ENCODE measurements around the gene PSMC4.
"Not testable (repeated sequence)": the region's sequence is repeated elsewhere in the genome, so short reads cannot be mapped to it uniquely, and the experiment has no call there.

PSMC4 gene

GRCh38 chr19:39949026-39949747, 21.8 kb upstream of the PSMC4 start:
- no peak for DNase-seq

DNA sequence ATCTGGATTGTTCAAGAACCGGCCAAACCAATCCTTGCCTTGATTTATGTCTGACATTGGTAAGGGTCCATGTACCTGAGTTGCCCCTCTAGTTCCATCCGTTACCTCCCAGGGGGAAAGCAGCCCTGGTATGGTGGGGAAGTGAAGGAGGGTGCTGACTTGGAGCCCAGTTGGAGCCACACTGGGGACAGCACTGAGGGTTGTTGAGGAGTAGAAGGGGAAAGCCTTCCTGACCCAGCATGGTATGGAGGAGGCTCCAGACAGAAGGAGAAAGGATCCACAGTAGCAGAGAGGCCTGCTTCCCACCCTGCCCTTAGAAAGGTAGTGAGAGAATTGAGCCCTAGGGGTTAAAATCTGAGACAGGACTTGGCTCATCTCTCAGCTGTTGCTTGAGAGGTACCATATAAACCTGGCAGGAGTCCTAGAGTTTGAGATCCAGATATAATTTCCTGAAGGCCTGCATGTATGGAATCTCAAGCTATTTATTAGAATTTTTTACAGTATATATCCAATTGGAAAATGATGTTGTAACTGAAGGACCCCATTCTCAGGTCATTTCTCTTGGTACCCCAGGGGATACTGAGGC, 19.8 kb upstream of the PSMC4 start:
- DNase-seq: no peak

GRCh38 chr19:39951686-39952085, 19.3 kb upstream of the PSMC4 start:
- no peak for DNase-seq

- DNase-seq: no peak
Observed at GRCh38 chr19:39953915-39954314, 17.1 kb upstream of the PSMC4 start.

- not testable (repeated sequence) for DNase-seq
Observed at GRCh38 chr19:39957886-39958285, 13.1 kb upstream of the PSMC4 start.

DNA sequence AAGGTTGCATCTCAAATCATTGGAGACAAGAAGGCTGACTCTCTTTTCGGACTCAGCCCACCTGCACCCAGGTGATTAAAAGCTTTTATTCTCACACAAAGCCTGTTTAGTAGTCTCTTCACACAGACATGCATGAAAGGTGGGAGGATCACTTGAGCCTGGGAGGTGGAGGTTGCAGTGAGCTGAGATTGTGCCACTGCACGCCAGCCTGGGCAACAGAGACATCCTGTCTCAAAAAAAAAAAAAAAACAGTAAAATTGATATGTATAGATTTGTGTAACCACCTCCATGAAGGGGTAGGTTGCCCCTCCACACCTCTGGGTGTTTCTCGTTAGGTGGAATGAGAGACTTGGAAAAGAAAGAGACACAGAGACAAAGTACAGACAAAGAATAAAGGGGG, 12.0 kb upstream of the PSMC4 start:
- DNase-seq: not testable (repeated sequence)

GRCh38 chr19:39959407-39959806, 11.6 kb upstream of the PSMC4 start:
- DNase-seq: not testable (repeated sequence)

DNA sequence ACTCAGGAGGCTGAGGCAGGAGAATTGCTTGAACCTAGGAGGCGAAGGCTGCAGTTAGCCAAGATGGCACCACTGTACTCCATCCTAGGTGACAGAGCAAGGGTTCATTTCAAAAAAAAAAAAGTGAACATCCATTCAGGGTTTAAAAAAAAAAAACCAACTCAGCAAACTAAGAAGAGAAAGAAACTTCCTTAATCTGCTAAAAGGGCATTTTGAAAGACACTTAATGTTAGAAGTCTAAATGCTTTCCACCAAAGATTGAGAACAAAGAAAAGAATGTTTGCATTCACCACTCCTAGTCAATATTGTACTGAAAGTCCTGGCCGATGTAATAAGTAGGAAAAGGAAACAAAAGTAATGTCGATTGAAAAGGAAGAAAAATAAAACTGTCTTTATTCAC, 7.1 kb upstream of the PSMC4 start:
- DNase-seq: no peak

GRCh38 chr19:39966617-39967016, 4.3 kb upstream of the PSMC4 start:
- DNase-seq: no peak

GRCh38 chr19:39967561-39967960, 3.4 kb upstream of the PSMC4 start:
- DNase-seq: no peak

DNA sequence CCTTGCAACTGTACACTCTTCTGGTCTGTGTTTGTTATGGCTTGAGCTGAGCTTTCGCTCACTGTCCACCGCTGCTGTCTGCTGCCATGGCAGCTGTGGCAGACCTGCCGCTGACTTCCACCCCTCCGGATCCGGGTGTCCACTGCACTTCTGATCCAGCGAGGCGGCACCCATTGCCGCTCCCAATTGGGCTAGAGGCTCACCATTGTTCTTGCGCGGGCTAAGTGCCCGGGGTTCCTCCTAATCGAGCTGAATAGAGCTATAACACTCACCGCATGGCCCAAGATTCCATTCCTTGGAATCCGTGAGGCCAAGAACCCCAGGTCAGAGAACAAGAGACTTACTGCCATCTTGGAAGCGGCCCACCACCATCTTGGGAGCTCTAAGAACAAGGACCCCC, 2.2 kb upstream of the PSMC4 start:
- DNase-seq: no peak

- DNase-seq: no peak
Observed at GRCh38 chr19:39969266-39969665, 1.7 kb upstream of the PSMC4 start.

GRCh38 chr19:39969681-39970424, 1.1 kb upstream of the PSMC4 start:
- no peak for DNase-seq

GRCh38 chr19:39970425-39970674, 615 bp upstream of the PSMC4 start:
- no peak for DNase-seq

GRCh38 chr19:39971380-39972035, 543 bp downstream of the PSMC4 start:
- no peak for DNase-seq

DNA sequence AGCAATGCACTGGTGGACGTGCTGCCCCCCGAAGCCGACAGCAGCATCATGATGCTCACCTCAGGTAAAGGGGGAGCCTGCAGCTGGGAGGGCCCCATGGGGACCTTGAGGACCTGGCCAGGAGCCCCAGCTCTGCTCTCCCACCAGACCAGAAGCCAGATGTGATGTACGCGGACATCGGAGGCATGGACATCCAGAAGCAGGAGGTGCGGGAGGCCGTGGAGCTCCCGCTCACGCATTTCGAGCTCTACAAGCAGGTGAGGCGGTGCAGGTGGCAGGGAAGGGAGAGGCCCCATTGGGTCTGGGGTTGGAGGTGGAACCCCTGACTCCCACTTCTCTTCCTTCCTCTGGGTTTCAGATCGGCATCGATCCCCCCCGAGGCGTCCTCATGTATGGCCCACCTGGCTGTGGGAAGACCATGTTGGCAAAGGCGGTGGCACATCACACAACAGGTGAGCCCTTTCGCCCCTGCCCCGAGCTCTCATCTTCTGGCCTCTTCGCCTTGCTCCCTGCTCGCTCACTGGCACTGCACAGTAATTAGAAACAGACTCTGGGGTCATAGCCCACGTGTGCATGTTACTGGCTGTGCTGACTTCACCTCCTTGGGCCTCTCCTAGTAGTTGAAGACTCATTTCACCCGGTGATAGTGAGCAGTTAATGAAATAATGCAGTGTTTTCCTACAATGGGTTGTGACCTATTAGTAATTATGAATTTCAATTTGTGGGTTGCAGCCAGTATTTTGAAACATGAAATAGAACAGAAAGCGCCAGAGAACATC, 3.6 kb downstream of the PSMC4 start:
- no peak for DNase-seq

DNA sequence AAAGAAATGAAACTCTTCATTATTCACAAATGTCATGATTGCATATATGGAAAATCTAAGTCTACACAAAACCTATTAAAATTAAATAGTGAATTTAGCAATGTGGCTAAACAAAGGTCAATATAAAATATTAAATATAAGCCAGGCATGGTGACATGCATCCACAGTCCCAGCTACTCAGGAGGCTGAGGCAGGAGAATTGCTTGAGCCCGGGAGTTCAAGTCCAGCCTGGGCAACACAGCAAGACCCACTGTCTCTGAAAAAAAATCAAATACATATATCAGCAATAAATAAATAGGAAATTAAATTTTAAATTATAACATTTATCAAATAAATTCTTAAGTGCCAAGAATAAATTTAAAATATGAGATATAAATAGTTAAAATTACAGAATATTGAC, 11.9 kb downstream of the PSMC4 start:
- no peak for DNase-seq

GRCh38 chr19:39983695-39984300, 12.8 kb downstream of the PSMC4 start:
- DNase-seq: no peak

- no peak for DNase-seq
Observed at GRCh38 chr19:39986643-39987042, 15.7 kb downstream of the PSMC4 start.

- DNase-seq: no peak
Observed at GRCh38 chr19:39987167-39987566, 16.2 kb downstream of the PSMC4 start.

DNA sequence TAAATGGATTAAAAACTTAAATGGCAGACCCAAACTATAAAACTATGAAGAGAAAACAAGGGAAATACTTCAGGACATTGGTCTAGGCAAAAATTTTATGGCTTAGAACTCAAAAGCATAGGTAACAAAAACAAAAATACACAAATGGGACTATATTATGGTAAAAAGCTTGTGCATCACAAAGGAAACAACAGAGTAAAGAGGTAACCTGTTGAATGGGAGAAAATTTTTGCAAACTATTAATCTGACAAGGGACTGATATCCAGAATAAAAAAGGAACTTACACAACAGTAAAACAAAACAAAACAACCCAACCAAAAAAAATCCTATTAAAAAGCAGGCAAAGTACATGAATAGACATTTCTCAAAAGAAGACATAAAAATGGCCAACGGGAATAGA, 16.6 kb downstream of the PSMC4 start:
- DNase-seq: no peak

DNA sequence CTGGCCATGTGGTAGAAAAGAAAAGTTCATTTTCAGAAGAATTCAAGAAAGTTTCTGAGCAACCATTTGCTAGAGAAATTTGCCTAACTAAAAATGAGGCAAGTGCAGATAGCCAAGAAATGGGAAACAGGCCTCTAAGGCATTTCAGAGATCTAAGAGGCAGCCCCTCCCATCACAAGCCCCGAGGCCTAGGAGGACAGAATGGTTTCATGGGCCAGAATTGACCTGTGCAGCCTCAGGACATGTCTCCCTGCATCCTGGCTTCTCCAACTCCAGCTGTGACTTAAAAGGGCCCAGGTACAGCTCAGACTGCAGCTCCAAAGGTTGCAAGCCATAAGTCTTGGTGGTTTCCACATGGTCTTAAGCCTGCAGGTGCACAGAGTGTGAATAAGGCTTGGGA, 22.6 kb downstream of the PSMC4 start:
- no peak for DNase-seq

GRCh38 chr19:39994361-39994760, 23.4 kb downstream of the PSMC4 start:
- DNase-seq: no peak
